ENCODE data around the gene ZNF646. TPM values are rescaled to one million over a fixed set of nuclear protein-coding genes. Genes with fewer than 3 reads are reported as not detected.

ZNF646 gene
- total RNA-seq, 2 experiments from 2014 or later = 30.1 to 33.8 TPM

DNA sequence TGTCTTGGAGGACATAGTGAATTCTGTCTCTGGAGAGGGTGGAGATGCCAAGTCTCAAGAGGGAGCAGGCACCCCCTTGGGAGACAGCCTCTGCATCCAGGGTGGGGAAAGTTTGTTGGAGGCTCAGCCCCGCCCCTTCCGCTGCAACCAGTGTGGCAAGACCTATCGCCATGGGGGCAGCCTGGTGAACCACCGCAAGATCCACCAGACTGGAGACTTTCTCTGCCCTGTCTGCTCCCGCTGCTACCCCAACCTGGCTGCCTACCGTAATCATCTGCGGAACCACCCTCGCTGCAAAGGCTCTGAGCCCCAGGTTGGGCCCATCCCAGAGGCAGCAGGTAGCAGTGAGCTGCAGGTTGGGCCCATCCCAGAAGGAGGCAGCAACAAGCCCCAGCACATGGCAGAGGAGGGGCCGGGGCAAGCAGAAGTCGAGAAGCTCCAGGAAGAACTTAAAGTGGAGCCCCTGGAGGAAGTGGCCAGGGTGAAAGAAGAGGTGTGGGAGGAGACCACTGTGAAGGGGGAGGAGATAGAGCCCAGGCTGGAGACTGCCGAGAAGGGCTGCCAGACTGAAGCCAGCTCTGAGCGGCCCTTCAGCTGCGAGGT is 5.2 kb downstream of the ZNF646 start:
- Histone ChIP-seq H3K4me1 (ENCODE audit: insufficient read depth, low read length, poor library complexity, severe bottlenecking) (peaks cover 7% of the 10 kb centered on the region), H3K27ac (ENCODE audit: low read depth, low read length, poor library complexity, severe bottlenecking) (no peak overlapping the region), H3K36me3 (ENCODE audit: insufficient read depth, low read length) (peaks cover 73% of the 10 kb centered on the region), H3K4me2 (ENCODE audit: low read length) (no peak overlapping the region), H3K9me3 (ENCODE audit: low read length) (no peaks in the 10 kb centered on the region), H3K79me2 (ENCODE audit: insufficient read depth, low read depth, low read length) (peaks cover 20% of the 10 kb centered on the region), H3K4me3 (ENCODE audit: low read depth, low read length, poor library complexity, severe bottlenecking) (no peak overlapping the region), H2AFZ (ENCODE audit: low read length) (no peak overlapping the region), H4K20me1 (ENCODE audit: insufficient read depth, low read length) (no peaks in the 10 kb centered on the region), H3K9me2 (ENCODE audit: insufficient read depth, low read length) (no peaks in the 10 kb centered on the region)
- ChIA-PET CTCF (ENCODE audit: unreplicated experiment) (no interaction called here), POLR2A (no interaction called here)
- no peak for TF ChIP-seq CTCF (conservative IDR thresholded peaks at IDR 0.05; ENCODE audit: low read length)
- no TSS peak for BruUV-seq (replicated peaks)
- intact Hi-C loops (cut with micrococcal nuclease; ENCODE audit: unreplicated experiment) = no loop called here
- no peak for DNase-seq (ENCODE audit: low spot score)

GRCh38 chr16:31080035-31080629 is 5.9 kb downstream of the ZNF646 start:
- Histone ChIP-seq H3K9me3 (ENCODE audit: low read length) (no peaks in the 10 kb centered on the region), H3K9me2 (ENCODE audit: insufficient read depth, low read length) (no peaks in the 10 kb centered on the region), H3K4me3 (ENCODE audit: low read depth, low read length, poor library complexity, severe bottlenecking) (no peak overlapping the region), H3K4me1 (ENCODE audit: insufficient read depth, low read length, poor library complexity, severe bottlenecking) (peaks cover 5% of the 10 kb centered on the region), H4K20me1 (ENCODE audit: insufficient read depth, low read length) (no peaks in the 10 kb centered on the region), H3K79me2 (ENCODE audit: insufficient read depth, low read depth, low read length) (peaks cover 14% of the 10 kb centered on the region), H3K4me2 (ENCODE audit: low read length) (no peak overlapping the region), H2AFZ (ENCODE audit: low read length) (no peak overlapping the region), H3K27ac (ENCODE audit: low read depth, low read length, poor library complexity, severe bottlenecking) (no peak overlapping the region), H3K36me3 (ENCODE audit: insufficient read depth, low read length) (peaks cover 78% of the 10 kb centered on the region)
- DNase-seq (ENCODE audit: low spot score) = no peak
- POLR2A ChIA-PET = no interaction called here
- CTCF ChIA-PET (ENCODE audit: unreplicated experiment) = no interaction called here
- TF ChIP-seq EZH2phosphoT487 (IDR thresholded peaks at IDR 0.05; ENCODE audit: borderline replicate concordance, low read depth, low read length) (no peak), CTCF (conservative IDR thresholded peaks at IDR 0.05; ENCODE audit: low read length) (no peak)
- no TSS peak for BruUV-seq (replicated peaks)
- intact Hi-C loops (cut with micrococcal nuclease; ENCODE audit: unreplicated experiment) = no loop called here

DNA sequence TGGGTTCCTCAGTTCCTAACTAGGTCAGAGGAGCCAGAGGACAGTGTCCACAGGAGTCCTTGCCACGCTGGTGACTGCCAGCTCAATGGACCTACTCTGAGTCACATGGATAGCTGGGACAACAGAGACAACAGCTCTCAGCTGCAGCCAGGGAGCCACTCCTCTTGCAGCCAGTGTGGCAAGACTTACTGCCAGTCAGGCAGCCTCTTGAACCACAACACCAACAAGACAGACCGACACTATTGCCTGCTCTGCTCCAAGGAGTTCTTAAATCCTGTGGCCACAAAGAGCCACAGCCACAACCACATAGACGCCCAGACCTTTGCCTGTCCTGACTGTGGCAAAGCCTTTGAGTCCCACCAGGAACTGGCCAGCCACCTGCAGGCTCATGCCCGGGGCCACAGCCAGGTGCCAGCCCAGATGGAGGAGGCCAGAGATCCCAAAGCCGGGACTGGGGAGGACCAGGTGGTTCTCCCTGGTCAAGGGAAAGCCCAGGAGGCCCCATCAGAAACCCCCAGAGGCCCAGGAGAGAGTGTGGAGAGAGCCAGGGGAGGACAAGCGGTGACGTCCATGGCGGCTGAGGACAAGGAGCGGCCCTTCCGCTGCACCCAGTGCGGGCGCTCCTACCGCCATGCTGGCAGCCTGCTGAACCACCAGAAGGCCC is 6.7 kb downstream of the ZNF646 start:
- POLR2A ChIA-PET = no interaction called here

More for the DNA sequence above, 6.7 kb downstream of the ZNF646 start:
- BruUV-seq (replicated peaks) = no TSS peak
- DNase-seq (ENCODE audit: low spot score) = no peak
- H3K9me3 ChIP-seq (ENCODE audit: low read length) = no peaks in the 10 kb centered on the region
- peaks cover 6% of the 10 kb centered on the region for H3K79me2 ChIP-seq (ENCODE audit: insufficient read depth, low read depth, low read length)
- H3K36me3 ChIP-seq (ENCODE audit: insufficient read depth, low read length) = peaks cover 80% of the 10 kb centered on the region
- no peak overlapping the region for H3K27ac ChIP-seq (ENCODE audit: low read depth, low read length, poor library complexity, severe bottlenecking)
- no peaks in the 10 kb centered on the region for H3K4me1 ChIP-seq (ENCODE audit: insufficient read depth, low read length, poor library complexity, severe bottlenecking)
- H2AFZ ChIP-seq (ENCODE audit: low read length) = no peak overlapping the region
- intact Hi-C loops (cut with micrococcal nuclease; ENCODE audit: unreplicated experiment) = no loop called here
- H3K4me3 ChIP-seq (ENCODE audit: low read depth, low read length, poor library complexity, severe bottlenecking) = no peak overlapping the region
- CTCF ChIA-PET (ENCODE audit: unreplicated experiment) = no interaction called here
- no peaks in the 10 kb centered on the region for H3K9me2 ChIP-seq (ENCODE audit: insufficient read depth, low read length)
- no peak overlapping the region for H3K4me2 ChIP-seq (ENCODE audit: low read length)
- TF ChIP-seq EZH2phosphoT487 (IDR thresholded peaks at IDR 0.05; ENCODE audit: borderline replicate concordance, low read depth, low read length) (no peak), CTCF (conservative IDR thresholded peaks at IDR 0.05; ENCODE audit: low read length) (no peak)
- H4K20me1 ChIP-seq (ENCODE audit: insufficient read depth, low read length) = no peaks in the 10 kb centered on the region
